GM21526 (cell line): ENCODE results near the gene ATP8B4.

Experiments used
- ATAC-seq: cut with Tn5 transposase; IDR thresholded peaks from one replicate; pipeline ENCODE4 v1.9.1; 2021; ENCODE audit warnings: moderate library complexity; ENCODE audit not compliant: unreplicated experiment, low FRiP score

ATP8B4 gene

GRCh38 chr15:49831206-49831965, 287.6 kb downstream of the ATP8B4 start:
- no peak for ATAC-seq

GRCh38 chr15:49830391-49830790, 288.6 kb downstream of the ATP8B4 start:
- no peak for ATAC-seq

GRCh38 chr15:49827311-49827710, 291.7 kb downstream of the ATP8B4 start:
- no peak for ATAC-seq

DNA sequence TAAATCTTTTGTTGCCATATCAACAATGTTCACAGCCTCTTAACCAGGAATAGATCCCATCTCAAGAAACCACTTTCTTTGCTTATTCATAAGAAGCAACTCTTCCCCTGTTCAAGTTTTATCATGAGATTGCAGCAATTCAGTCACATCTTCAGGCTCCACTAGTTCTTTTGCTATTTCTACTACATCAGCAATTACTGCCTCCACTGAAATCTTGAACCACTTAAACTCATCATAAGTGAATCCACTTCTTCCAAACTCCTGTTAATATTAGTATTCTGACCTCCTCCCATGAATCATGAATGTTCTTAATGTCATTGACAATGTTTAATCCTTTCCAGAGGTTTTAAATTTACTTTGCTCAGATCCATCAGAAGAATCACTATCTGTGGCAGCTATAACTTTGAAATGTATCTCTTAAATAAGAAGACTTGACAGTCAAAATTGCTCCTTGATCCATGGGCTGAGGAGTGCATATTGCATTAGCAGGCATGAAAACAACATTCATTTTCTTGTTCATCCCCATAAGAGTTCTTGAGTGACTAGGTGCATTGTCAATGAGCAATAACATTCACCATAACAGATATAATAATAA, 292.3 kb downstream of the ATP8B4 start:
- ATAC-seq: no peak

DNA sequence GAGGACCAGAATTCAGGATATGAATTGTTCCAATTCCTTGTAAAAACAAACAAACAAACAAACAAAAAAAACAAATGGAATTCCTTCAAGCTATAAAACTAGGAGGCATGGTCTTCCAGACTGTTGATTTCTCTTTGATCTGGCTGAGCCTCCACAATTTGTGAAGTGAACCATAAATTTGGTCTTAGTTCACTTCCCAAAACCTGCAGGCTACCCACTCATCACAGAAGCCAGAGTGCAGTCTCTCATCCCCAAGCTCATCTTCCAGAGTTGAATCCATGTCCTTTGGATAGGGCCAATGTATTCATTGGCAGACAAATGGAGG, 294.3 kb downstream of the ATP8B4 start:
- ATAC-seq: no peak

DNA sequence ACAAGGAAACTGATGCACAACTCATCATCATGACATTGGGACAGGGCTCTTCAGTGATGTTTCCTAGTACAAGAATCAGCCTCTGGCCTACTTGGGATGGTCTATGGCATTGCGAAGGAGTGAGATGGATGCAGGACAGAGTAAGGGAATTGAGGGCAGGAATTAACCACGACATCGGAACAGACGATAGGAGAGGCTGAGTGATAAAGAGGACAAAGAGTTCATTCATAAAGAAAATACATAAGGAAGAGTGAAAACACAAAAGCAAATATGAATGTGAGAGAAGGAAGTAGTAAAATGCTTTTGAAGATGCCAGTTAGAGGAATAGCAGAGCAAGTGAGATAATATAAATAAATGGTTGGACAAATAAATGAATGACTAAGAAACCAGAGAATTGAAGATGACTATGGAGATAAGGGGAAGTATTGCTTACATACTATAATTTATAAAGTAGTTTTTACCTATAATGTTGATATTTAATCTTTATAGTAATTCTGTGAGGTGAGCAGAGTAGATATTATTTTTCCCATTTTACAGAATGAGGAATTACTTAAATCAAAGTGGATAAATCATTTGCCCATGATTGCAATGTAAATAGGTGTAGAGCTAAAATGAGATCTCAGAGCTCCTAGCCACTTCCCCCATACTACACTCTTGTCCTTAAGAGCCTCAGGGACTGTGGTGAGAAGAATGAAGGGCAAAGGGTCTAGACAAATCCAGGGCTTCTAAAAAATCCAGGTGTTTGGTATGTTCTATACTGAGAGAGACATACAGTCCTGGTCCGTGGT, 294.9 kb downstream of the ATP8B4 start:
- ATAC-seq: no peak

DNA sequence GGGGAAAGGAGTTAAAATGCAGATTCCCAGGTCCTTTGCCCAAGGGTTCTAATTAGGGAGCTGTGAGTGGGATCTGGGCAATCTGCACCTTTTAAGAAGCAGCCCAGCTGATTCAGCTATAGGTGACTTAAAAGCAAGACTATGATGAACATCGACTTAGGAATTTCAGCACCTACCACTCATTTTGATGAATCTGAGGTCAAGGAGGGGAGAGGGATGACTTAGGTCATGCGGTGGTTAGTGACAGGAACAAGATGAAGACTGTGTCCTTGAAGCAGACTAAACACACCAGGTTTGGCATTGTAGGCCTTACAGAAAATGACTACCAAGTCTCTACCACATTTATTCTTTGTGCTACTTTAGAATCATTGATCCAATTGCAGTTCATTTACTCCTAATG, 301.9 kb downstream of the ATP8B4 start:
- ATAC-seq: no peak

DNA sequence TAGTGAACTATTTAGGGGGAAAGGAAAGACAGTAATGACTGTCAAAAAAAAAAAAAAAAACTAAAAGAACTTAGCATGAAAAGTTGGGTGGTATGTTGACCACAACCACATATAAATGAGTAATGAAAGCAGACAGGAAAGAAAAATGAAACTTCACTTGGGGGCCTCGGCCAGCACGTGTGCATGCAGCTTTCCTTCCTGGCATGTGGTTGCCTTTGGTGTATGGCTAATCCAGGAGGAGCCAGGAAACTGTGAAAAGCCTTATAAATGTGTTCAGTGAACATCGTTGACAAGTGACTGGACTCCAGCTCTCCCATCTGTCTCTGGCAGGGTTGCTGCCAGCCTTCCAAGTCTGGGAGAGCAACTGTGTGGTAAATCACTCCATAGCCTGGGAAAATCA, 303.1 kb downstream of the ATP8B4 start:
- no peak for ATAC-seq

DNA sequence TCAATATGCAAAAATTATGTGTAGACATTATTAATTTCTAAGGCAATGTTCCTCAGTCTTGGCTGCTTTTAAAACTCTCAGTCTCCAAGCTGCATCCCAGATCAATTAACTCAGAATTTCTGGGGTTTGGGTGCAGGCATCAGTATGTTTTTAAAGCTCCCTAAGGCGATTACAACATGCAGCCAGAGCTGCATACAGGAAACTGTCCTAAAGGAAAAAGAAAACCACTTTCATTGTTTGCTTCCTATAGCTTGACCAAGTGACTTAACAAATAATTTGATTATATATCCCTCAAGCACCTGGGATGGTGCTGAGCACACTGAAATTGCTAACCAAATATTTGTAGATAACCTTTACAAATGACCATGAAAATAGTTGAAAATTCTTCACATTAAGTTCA, 303.5 kb downstream of the ATP8B4 start:
- no peak for ATAC-seq

GRCh38 chr15:49814709-49815108, 304.3 kb downstream of the ATP8B4 start:
- ATAC-seq: no peak

DNA sequence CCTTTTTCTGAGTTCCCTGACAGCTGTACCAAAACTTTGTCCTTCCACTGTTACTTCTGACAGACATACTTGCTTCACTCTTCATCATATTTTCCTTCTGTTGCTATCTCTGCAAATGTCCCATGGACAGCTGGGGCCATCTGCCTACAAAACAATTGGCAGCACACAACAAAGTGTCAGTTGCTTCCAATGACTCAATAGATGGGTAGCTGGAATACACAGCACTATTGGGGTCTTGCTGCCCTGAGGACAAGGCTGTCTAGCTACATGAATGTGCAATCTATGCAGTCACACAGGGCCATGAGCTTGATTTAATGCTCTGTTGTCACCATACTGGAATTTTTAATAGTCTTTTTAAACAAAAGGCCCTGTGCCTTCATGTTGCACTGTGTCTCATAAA, 305.4 kb downstream of the ATP8B4 start:
- ATAC-seq: no peak

DNA sequence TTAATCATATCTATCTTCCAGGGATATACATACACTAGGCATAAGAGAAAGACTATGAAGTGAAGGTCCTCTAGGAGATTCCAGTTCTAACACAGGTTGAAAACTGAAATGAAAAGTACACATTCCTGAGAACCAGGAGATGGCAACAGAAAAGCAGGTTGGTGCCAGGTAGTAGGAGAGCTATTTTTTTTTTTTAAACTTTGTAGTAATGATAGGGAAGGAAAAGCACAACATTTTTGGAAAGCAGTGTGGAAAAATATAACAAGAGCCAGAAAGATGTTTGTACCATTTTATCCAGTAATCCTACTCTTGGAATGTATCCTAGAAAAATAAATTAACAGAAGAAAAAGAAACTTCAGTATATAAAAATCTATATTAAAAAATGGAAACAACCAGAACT, 308.3 kb downstream of the ATP8B4 start:
- ATAC-seq: no peak

DNA sequence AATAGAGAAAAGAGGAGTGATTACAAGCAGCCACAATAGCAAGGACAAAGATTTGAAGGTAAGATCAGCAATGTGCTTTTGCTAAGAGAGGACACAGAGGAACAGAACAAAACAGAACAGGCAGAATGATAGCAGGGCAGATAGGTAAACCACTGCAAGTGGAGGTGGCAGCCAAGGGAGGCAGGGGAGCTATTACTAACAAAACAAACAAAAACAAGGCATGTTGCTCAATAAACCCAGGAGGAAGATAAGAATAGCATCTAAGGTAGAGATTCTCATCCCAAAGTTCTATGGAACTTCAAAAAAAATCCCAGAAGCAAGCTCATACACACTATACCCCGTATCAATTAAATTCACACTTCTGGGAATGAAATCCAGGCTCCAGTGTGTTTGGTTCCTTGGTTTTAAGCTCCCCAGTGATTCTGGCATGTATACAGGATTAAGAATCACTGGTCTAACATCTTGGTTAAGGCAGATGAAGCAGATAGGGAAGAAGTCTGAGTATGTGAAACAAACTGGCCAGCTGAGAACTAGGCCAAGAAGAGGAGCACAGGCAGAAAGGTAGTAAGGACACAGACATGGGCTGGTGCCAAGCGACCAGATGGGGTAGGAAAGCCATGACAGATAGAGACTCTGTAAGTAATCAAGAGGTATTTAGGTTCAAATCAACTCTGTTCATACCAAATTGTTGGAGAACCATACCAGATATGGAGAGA, 309.0 kb downstream of the ATP8B4 start:
- no peak for ATAC-seq

DNA sequence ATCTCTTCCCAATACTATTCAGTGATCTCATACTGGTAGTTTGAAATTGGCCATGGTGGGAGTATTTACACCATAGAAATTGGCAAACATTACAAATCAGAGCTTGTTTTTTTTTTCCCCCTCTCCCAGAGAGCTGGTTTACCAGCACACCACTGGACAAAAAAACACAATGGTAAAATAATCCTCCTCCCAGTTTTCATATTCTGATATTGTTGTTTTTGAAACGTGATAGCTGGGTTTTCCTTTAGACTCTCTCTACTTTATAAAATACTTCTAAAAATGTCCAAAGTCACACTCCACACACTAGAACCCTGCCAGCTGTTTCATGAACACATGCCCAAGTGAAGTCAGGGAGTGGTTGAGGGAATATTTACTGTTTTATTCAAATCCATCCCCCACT, 310.7 kb downstream of the ATP8B4 start:
- ATAC-seq: no peak
